GM12878 (cell line): ENCODE measurements around the gene PSMC3. TPM values are rescaled to one million over a fixed set of nuclear protein-coding genes. Genes with fewer than 3 reads are reported as not detected.
A peak's percentile ranks its signal among the peaks of the same experiment; 100 is the strongest.

Source experiments
- ASH2L ChIP-seq: fragments of 300-600, 200-600 bp; sonication (generic); IDR thresholded peaks from 2 replicates; pipeline ENCODE4 v1.6.1; 2017; ENCODE audit warnings: low read depth, mild to moderate bottlenecking, borderline replicate concordance
- BACH1 ChIP-seq: fragments of 450-650 bp; IDR thresholded peaks from 2 replicates; pipeline ENCODE4 v1.6.1; 2017; ENCODE audit warnings: mild to moderate bottlenecking, borderline replicate concordance
- CBFB ChIP-seq: IDR thresholded peaks from 2 replicates; pipeline ENCODE4 v1.6.1; 2016; ENCODE audit warnings: antibody characterized with exemption, low read depth
- CEBPB ChIP-seq, 2 experiments: fragments of 150-350 bp in 1 of 2; IDR thresholded peaks; 2 replicates each; pipeline ENCODE4 v1.6.1; 2012 to 2014; ENCODE audit warnings: low read depth in 2 of 2, low read length in 2 of 2, borderline replicate concordance in 1 of 2, inconsistent platforms in 1 of 2
- CHD2 ChIP-seq: IDR thresholded peaks from 2 replicates; pipeline ENCODE4 v1.6.1; 2011; ENCODE audit warnings: low read depth, low read length, improper control_type of control experiment, borderline replicate concordance
- CHD4 ChIP-seq: fragments of 200-600 bp; sonication (generic); IDR thresholded peaks from 2 replicates; pipeline ENCODE4 v1.6.1; 2016; ENCODE audit warnings: mild to moderate bottlenecking
- CREB1 ChIP-seq: IDR thresholded peaks from 2 replicates; pipeline ENCODE4 v1.6.1; 2012; ENCODE audit warnings: low read depth, mild to moderate bottlenecking, inconsistent platforms
- EGR1 ChIP-seq, 2 experiments: IDR thresholded peaks; 1 replicate in 1 of 2; 2 replicates in 1 of 2; pipeline ENCODE4 v1.6.1; 2011 to 2012; ENCODE audit warnings: low read depth in 2 of 2, low read length in 2 of 2, borderline replicate concordance in 1 of 2, mild to moderate bottlenecking in 1 of 2, moderate library complexity in 1 of 2
- ETV6 ChIP-seq, 2 experiments: fragments of 450-650 bp in 1 of 2; IDR thresholded peaks in 1 of 2; conservative IDR thresholded peaks in 1 of 2; 2 replicates each; pipeline ENCODE4 v1.6.1; 2014; ENCODE audit warnings: antibody characterized with exemption in 1 of 2, borderline replicate concordance in 1 of 2, low read depth in 1 of 2, mild to moderate bottlenecking in 1 of 2, moderate library complexity in 1 of 2
- FOXK2 ChIP-seq: fragments of 450-650 bp; IDR thresholded peaks from 2 replicates; pipeline ENCODE4 v1.6.1; 2017; ENCODE audit warnings: mild to moderate bottlenecking, moderate library complexity
- HDAC2 ChIP-seq: fragments of 200-600 bp; sonication (generic); IDR thresholded peaks from 2 replicates; pipeline ENCODE4 v1.6.1; 2017
- IKZF1 ChIP-seq: fragments of 450-650 bp; conservative IDR thresholded peaks from 2 replicates; pipeline ENCODE4 v1.6.1; 2017; ENCODE audit warnings: antibody characterized with exemption, mild to moderate bottlenecking
- JUNB ChIP-seq: IDR thresholded peaks from 2 replicates; pipeline ENCODE4 v1.6.1; 2016; ENCODE audit warnings: antibody characterized with exemption, mild to moderate bottlenecking
- MEF2B ChIP-seq: fragments of 450-650 bp; IDR thresholded peaks from 2 replicates; pipeline ENCODE4 v1.6.1; 2018; ENCODE audit warnings: mild to moderate bottlenecking, moderate library complexity; ENCODE audit not compliant: partially characterized antibody, poor library complexity, severe bottlenecking
- POLR2AphosphoS5 ChIP-seq: IDR thresholded peaks from 2 replicates; pipeline ENCODE4 v1.6.1; 2011; ENCODE audit warnings: mild to moderate bottlenecking, low read length, inconsistent platforms
- POU2F2 ChIP-seq: IDR thresholded peaks from 3 replicates; pipeline ENCODE4 v1.6.1; 2011; ENCODE audit warnings: low read depth, mild to moderate bottlenecking, low read length, borderline replicate concordance
- SMC3 ChIP-seq: IDR thresholded peaks from 2 replicates; pipeline ENCODE4 v1.6.1; 2011; ENCODE audit warnings: low read length, improper control_type of control experiment, borderline replicate concordance
- SPI1 ChIP-seq: IDR thresholded peaks from 2 replicates; pipeline ENCODE4 v1.6.1; 2011; ENCODE audit warnings: low read depth, mild to moderate bottlenecking, low read length, moderate library complexity, borderline replicate concordance; ENCODE audit not compliant: insufficient read depth
- TCF3 ChIP-seq: IDR thresholded peaks from 2 replicates; pipeline ENCODE4 v1.6.1; 2012; ENCODE audit warnings: low read depth, mild to moderate bottlenecking, low read length, borderline replicate concordance; ENCODE audit not compliant: insufficient read depth
- YBX1 ChIP-seq: fragments of 450-650 bp; IDR thresholded peaks from 2 replicates; pipeline ENCODE4 v1.6.1; 2016; ENCODE audit warnings: antibody characterized with exemption
- ZBED1 ChIP-seq: IDR thresholded peaks from 2 replicates; pipeline ENCODE4 v1.6.1; 2016; ENCODE audit warnings: borderline replicate concordance
- ZNF217 ChIP-seq: fragments of 450-650 bp; IDR thresholded peaks from 2 replicates; pipeline ENCODE4 v1.6.1; 2017; ENCODE audit warnings: antibody characterized with exemption, mild to moderate bottlenecking
- polyA plus RNA-seq, 11 experiments: library from polyadenylated mRNA; depleted of rRNA in 4 of 11; unstranded in 6 of 11; stranded (reverse) in 5 of 11; fragments of >200 nt; fragmentation: Nextera tagmentation in 4 of 11; fragmentation: Illumina TruSeq in 1 of 11; extraction: Ambion mirVana in 4 of 11; extraction: Trizol in 1 of 11; gene quantifications; 1 replicate in 1 of 11; 2 replicates in 10 of 11; pipeline versions ENCODE4 v1.2.1 to v1.2.3, GENCODE V29; 2011 to 2016; ENCODE audit warnings: inconsistent platforms in 2 of 11, missing spikeins in 2 of 11, low read depth in 1 of 11
- total RNA-seq, 4 experiments: library from RNA; depleted of rRNA in 3 of 4; stranded (reverse); fragments of >200 nt in 3 of 4; fragmentation: Illumina TruSeq in 1 of 4; extraction: Trizol in 1 of 4; gene quantifications; 2 replicates each; pipeline versions ENCODE4 v1.2.1 to v1.2.3, GENCODE V29; 2013 to 2021
- TF ChIP-seq, protein P1 (sequence below): fragments of 450-650 bp; IDR thresholded peaks from 2 replicates; pipeline ENCODE4 v1.6.1; 2017; ENCODE audit warnings: low read depth, mild to moderate bottlenecking, moderate library complexity
- TF ChIP-seq, protein P2 (sequence below): IDR thresholded peaks from 2 replicates; pipeline ENCODE4 v1.6.1; 2012; ENCODE audit warnings: low read depth, low read length, improper control_type of control experiment
- TF ChIP-seq, protein P3 (sequence below): fragments of 150-350 bp; IDR thresholded peaks from 2 replicates; pipeline ENCODE4 v1.6.1; 2014; ENCODE audit warnings: mild to moderate bottlenecking, low read depth, low read length
- TF ChIP-seq, protein P4 (sequence below): IDR thresholded peaks from 2 replicates; pipeline ENCODE4 v1.6.1; 2012; ENCODE audit warnings: low read length, inconsistent platforms

The PSMC3 gene
- total and polyA plus RNA-seq, 10 of the 15 experiments (the other 5 are each of a cell fraction or from before 2014, with no cell fraction given): 39.5 to 289 (median 155) TPM

GRCh38 chr11:47378010-47378835, 48.0 kb downstream of the PSMC3 start, which contains the start of gene SPI1 (continued):
- TF ChIP-seq, protein P1, sequence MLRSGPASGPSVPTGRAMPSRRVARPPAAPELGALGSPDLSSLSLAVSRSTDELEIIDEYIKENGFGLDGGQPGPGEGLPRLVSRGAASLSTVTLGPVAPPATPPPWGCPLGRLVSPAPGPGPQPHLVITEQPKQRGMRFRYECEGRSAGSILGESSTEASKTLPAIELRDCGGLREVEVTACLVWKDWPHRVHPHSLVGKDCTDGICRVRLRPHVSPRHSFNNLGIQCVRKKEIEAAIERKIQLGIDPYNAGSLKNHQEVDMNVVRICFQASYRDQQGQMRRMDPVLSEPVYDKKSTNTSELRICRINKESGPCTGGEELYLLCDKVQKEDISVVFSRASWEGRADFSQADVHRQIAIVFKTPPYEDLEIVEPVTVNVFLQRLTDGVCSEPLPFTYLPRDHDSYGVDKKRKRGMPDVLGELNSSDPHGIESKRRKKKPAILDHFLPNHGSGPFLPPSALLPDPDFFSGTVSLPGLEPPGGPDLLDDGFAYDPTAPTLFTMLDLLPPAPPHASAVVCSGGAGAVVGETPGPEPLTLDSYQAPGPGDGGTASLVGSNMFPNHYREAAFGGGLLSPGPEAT: 0 out of 2 replicates have a peak, but pooled peaks have one; percentile 30
- TF ChIP-seq CHD2 (0 out of 2 replicates have a peak, but pooled peaks have one; percentile 35), ASH2L (no peak), IKZF1 (peak; percentile 62), SPI1 (peak; percentile 44; the same call in 1 of the 2 replicates), POLR2AphosphoS5 (peak; percentile 91), TCF3 (peak; percentile 76; the same call in 1 of the 2 replicates), ZNF217 (no peak), POU2F2 (peak; percentile 99), CREB1 (peak; percentile 67), CHD4 (no peak), YBX1 (no peak), ETV6 (conservative IDR thresholded peaks at IDR 0.05 in 1 of 2, IDR thresholded peaks at IDR 0.05 in 1 of 2; ENCODE audit: borderline replicate concordance in 1 of 2, low read depth in 1 of 2) (no peak), MEF2B (peak; percentile 61), JUNB (peak; percentile 35; the same call in 1 of the 2 replicates), BACH1 (peak; percentile 18; the same call in 1 of the 2 replicates), ZBED1 (0 out of 2 replicates have a peak, but pooled peaks have one; percentile 10), CBFB (no peak; the same call in 1 of the 2 replicates), FOXK2 (no peak), CEBPB (IDR thresholded peaks at IDR 0.05; ENCODE audit: borderline replicate concordance in 1 of 2, low read depth in 2 of 2, low read length in 2 of 2) (no peak), SMC3 (peak; percentile 2; the same call in 1 of the 2 replicates), HDAC2 (no peak), EGR1 (IDR thresholded peaks at IDR 0.05; ENCODE audit: borderline replicate concordance in 1 of 2, low read depth in 2 of 2, low read length in 2 of 2) (0 out of 3 replicates have a peak, but pooled peaks of 1 of the 2 experiments have one; percentile 10)
- TF ChIP-seq, protein P2, sequence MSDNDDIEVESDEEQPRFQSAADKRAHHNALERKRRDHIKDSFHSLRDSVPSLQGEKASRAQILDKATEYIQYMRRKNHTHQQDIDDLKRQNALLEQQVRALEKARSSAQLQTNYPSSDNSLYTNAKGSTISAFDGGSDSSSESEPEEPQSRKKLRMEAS: 0 out of 2 replicates have a peak, but pooled peaks have one; percentile 24
- TF ChIP-seq, protein P3, sequence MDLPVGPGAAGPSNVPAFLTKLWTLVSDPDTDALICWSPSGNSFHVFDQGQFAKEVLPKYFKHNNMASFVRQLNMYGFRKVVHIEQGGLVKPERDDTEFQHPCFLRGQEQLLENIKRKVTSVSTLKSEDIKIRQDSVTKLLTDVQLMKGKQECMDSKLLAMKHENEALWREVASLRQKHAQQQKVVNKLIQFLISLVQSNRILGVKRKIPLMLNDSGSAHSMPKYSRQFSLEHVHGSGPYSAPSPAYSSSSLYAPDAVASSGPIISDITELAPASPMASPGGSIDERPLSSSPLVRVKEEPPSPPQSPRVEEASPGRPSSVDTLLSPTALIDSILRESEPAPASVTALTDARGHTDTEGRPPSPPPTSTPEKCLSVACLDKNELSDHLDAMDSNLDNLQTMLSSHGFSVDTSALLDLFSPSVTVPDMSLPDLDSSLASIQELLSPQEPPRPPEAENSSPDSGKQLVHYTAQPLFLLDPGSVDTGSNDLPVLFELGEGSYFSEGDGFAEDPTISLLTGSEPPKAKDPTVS: no peak
- TF ChIP-seq, protein P4, sequence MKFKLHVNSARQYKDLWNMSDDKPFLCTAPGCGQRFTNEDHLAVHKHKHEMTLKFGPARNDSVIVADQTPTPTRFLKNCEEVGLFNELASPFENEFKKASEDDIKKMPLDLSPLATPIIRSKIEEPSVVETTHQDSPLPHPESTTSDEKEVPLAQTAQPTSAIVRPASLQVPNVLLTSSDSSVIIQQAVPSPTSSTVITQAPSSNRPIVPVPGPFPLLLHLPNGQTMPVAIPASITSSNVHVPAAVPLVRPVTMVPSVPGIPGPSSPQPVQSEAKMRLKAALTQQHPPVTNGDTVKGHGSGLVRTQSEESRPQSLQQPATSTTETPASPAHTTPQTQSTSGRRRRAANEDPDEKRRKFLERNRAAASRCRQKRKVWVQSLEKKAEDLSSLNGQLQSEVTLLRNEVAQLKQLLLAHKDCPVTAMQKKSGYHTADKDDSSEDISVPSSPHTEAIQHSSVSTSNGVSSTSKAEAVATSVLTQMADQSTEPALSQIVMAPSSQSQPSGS: peak; percentile 68
